COLO668 (cell line): ENCODE measurements around the gene CYP19A1.
A peak's percentile ranks its signal among the peaks of the same experiment; 100 is the strongest.

Source experiments
- DNase-seq: peaks from one replicate; lab custom pipeline; 2025; ENCODE audit not compliant: unreplicated experiment; lab: John Stamatoyannopoulos, UW

CYP19A1 gene

GRCh38 chr15:51299187-51300015 lies 39.0 kb downstream of the CYP19A1 start:
- DNase-seq = peak; percentile 80

GRCh38 chr15:51298620-51299019 lies 39.8 kb downstream of the CYP19A1 start:
- peak; percentile 60 for DNase-seq

GRCh38 chr15:51290720-51291119 lies 47.7 kb downstream of the CYP19A1 start:
- DNase-seq = no peak

GRCh38 chr15:51289290-51289689 lies 49.1 kb downstream of the CYP19A1 start:
- DNase-seq = no peak

- no peak for DNase-seq
These were observed 50.0 kb downstream of the CYP19A1 start for GRCh38 chr15:51288143-51289065.

GRCh38 chr15:51286816-51287215 lies 51.6 kb downstream of the CYP19A1 start:
- peak; percentile 38 for DNase-seq

- DNase-seq = no peak
These were observed 53.0 kb downstream of the CYP19A1 start for GRCh38 chr15:51285399-51285798.

- DNase-seq = no peak
These were observed 53.5 kb downstream of the CYP19A1 start for GRCh38 chr15:51284871-51285270.

GRCh38 chr15:51283026-51283425 lies 55.4 kb downstream of the CYP19A1 start:
- no peak for DNase-seq

GRCh38 chr15:51282241-51282640 lies 56.2 kb downstream of the CYP19A1 start:
- peak; percentile 9 for DNase-seq

- DNase-seq = peak; percentile 58
These were observed 56.9 kb downstream of the CYP19A1 start for GRCh38 chr15:51281368-51281967.

- DNase-seq = no peak
These were observed 57.6 kb downstream of the CYP19A1 start for GRCh38 chr15:51280838-51281237.

GRCh38 chr15:51279391-51279790 lies 59.0 kb downstream of the CYP19A1 start:
- no peak for DNase-seq

- no peak for DNase-seq
These were observed 61.3 kb downstream of the CYP19A1 start for GRCh38 chr15:51277101-51277500.

GRCh38 chr15:51274956-51275355 lies 63.4 kb downstream of the CYP19A1 start:
- DNase-seq = no peak

- no peak for DNase-seq
These were observed 67.7 kb downstream of the CYP19A1 start for GRCh38 chr15:51270706-51271105.

GRCh38 chr15:51269496-51269895 lies 68.9 kb downstream of the CYP19A1 start:
- no peak for DNase-seq

GRCh38 chr15:51267703-51268083 lies 70.7 kb downstream of the CYP19A1 start:
- peak; percentile 6 for DNase-seq

- peak; percentile 24 for DNase-seq
These were observed 71.2 kb downstream of the CYP19A1 start for GRCh38 chr15:51267051-51267702.

GRCh38 chr15:51266656-51267050 lies 71.7 kb downstream of the CYP19A1 start:
- DNase-seq = no peak

GRCh38 chr15:51265037-51265555 lies 73.3 kb downstream of the CYP19A1 start:
- DNase-seq = no peak
